ENCODE results near the gene MYO1D.

The MYO1D gene

GRCh38 chr17:32569171-32570080, 307.5 kb downstream of the MYO1D start:
- no peak for DNase-seq (ENCODE audit: low read depth)

- no peak for DNase-seq (ENCODE audit: low read depth)
These were observed 308.2 kb downstream of the MYO1D start for GRCh38 chr17:32568705-32569104.

DNA sequence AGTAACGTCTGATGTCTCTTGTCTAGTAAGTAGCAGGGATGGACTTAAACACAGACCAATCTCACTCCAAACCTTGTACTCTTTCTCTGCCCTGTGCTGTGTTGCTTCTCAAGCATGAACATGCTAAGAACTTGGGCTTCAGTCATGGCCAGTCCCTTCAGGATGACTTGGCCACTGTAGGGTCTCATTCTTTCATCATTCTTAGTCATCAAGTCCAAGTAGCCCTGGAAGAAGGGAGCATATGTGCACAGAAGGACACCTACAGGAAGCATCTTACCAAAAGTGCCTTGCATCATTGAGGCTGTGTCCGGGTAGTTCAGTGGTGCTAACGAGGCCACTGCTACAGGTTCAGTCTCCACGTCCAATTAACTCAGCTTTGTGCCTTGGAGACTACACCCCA, 309.4 kb downstream of the MYO1D start:
- no peak for DNase-seq (ENCODE audit: low read depth)

- DNase-seq (ENCODE audit: low read depth): no peak
These were observed 309.8 kb downstream of the MYO1D start for GRCh38 chr17:32567086-32567485.

- no peak for DNase-seq (ENCODE audit: low read depth)
These were observed 310.6 kb downstream of the MYO1D start for GRCh38 chr17:32566303-32566702.

- no peak for DNase-seq (ENCODE audit: low read depth)
These were observed 311.5 kb downstream of the MYO1D start for GRCh38 chr17:32565401-32565800.

GRCh38 chr17:32564325-32564724, 312.6 kb downstream of the MYO1D start:
- DNase-seq (ENCODE audit: low read depth): no peak

- DNase-seq (ENCODE audit: low read depth): no peak
These were observed 313.3 kb downstream of the MYO1D start for GRCh38 chr17:32563583-32563982.

DNA sequence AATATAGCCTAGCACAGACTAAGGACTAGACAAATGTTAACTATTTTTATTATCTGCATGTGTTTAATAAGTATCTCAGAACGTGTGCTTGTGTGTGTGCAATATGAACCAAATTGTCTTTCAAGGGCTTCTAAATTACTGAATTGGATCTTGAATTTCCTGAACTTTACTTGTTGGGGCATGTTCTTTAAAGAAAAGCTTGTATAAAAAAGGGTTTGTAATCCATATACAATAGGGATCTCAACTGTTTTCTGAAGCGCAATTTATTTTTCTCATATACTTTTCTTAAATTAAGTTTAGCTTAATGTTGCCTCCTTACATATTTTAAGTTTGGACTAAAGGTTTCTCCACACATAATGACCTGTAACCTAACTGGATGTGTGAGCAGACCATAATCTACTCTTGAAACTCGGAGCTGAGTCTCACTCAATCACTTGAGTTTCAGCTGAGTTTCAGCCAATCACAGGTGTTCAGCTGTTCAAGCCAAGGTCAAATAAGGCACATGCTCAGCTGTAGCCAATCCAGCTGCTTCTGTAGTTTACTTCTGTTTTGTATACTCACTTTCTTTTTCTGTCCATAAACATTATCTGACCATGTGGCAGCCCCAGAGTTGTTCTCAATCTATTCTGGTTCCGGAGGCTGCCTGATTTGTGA, 317.8 kb downstream of the MYO1D start:
- DNase-seq (ENCODE audit: low read depth): no peak

DNA sequence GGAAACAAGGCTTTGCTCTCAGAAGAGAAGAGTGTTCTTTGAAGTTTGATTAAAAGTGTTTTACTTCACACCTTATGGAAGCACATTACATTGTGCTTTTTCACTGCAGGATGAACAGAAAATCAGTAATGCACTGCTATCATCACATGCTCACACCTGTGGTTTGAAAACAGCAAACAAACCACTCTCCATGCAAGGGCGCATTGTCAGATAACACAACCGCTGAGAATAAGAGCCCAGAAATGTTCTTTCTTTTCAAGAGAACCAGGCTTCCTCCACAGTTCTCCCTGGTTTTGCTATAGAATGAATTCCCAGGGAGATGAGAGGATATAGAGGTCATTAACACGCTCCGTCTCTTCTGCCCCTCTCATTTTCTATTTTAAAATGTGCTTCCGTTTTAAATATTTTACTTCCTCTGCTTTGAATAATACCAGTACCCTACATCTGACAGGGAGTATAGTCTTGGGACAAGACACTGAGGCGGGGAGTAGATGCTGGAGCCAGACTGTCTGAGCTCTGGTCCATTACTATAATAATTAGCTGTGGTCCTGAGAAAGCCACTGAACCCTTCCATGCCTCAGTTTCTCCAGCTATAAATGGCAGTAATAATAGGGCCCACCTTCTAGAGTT, 318.5 kb downstream of the MYO1D start:
- DNase-seq (ENCODE audit: low read depth): no peak

GRCh38 chr17:32555611-32556310, 321.2 kb downstream of the MYO1D start:
- DNase-seq (ENCODE audit: low read depth): no peak

DNA sequence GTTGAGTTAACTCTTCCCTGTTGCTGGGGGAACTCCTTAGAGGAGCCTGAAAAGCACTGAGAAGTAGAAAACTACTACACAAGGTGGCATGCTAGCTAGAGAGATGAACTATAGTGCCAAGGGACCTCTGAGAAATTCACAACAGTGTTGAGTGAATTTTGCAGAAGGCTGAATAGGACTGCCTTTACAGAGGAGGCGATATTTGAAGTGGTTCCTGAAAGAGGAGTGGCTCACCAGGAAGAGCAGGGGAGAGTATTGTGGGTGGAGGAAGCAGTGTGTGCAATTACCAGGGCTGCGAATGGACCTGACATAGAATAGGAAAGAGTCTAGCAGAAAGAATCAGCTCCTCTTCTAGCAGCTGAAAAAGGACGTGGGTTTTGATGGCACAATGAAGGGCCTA, 323.8 kb downstream of the MYO1D start:
- DNase-seq (ENCODE audit: low read depth): no peak

- DNase-seq (ENCODE audit: low read depth): no peak
These were observed 324.6 kb downstream of the MYO1D start for GRCh38 chr17:32552280-32552679.

DNA sequence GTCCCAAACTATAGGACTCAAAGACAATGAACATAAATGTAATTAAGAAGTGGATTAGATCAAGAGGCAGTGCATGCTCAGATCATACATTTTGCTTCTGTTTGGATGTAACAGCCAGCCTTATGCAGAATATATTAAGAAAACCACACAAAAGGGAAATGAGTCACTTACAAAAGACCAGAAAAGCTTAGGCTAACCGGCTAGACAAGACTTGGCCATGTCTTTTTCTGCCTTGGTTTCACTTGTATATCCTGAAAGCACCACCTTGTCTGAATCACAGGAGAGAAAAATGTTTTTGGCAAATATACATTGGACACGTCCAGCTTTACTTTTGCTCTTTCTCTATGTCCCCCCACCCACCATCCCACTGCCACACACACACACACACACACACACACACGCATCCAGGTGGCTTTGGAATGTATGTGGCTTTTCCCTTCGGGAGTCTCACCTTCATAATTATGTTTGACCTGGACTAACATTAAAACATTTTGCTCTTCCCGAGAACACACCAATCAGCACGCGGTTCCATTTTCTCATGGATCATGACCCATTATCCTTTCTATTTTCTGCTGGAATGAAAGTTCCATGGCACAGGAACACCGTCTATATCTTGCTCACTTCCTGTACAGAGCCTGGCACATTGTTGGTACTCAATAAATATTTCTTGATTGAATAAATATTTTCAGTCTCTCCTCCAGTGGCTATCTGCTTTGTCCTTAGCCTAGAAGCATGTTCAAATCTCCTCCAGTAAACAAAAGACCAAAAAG, 325.6 kb downstream of the MYO1D start:
- no peak for DNase-seq (ENCODE audit: low read depth)

DNA sequence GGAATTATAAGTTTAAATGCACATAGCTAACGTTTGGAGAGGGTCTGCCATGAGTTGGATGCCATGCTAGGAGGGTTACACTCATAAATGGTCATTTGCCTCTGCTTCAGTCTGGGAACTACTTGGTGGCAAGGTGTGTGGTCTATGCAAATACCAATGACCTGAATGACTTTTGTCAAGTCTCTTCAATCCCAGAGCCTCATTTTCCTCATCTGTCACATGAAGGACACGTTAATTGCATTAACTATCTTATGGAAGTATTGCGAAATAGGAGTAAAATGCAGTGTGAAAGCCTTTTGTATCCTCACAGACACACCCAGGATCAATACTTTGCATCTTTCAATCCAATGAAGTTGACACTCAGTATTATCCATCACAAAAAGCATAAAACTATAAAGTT, 327.4 kb downstream of the MYO1D start:
- DNase-seq (ENCODE audit: low read depth): no peak

- DNase-seq (ENCODE audit: low read depth): no peak
These were observed 330.9 kb downstream of the MYO1D start for GRCh38 chr17:32546031-32546444.

- DNase-seq (ENCODE audit: low read depth): no peak
These were observed 334.7 kb downstream of the MYO1D start for GRCh38 chr17:32542186-32542585.

DNA sequence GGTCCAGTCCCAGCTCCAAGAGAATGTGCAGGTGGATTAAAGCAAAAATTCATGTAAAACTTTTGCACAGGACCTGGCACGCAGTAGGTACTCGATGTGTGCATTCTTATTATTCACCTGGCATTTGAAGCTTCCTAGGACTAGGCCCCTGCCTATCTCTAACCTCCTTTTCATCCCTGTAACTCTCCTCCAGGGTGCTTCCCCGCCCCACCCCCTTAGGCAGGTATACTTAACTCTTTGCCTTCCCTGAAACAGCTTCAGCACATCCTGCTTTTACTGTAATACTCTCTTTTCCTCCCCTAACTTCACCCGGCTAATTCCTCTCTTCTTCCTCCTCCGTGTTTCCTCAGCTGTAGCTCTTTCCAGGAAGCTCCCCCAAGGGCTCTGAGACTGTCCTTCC, 335.3 kb downstream of the MYO1D start:
- DNase-seq (ENCODE audit: low read depth): no peak

GRCh38 chr17:32536736-32537643, 339.9 kb downstream of the MYO1D start:
- DNase-seq (ENCODE audit: low read depth): no peak

DNA sequence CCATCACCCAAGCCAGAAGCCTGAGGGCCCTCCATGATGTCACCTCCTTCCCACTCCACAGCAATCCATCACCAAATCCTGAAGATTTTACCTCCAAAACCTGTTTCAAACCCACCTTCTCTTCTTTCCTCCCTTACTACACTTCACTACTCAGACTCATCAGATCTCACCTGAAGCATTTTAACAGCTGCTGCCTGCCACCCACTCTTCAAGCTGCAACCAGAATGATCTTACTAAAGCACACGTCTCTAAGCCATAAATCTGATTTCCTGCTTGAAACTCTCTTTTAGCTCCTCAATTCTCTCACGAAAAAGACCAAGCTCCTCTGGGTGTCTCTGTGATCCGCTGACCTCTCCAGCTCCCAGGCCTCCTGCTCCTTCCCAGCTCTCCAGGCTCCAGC, 343.6 kb downstream of the MYO1D start:
- DNase-seq (ENCODE audit: low read depth): no peak

DNA sequence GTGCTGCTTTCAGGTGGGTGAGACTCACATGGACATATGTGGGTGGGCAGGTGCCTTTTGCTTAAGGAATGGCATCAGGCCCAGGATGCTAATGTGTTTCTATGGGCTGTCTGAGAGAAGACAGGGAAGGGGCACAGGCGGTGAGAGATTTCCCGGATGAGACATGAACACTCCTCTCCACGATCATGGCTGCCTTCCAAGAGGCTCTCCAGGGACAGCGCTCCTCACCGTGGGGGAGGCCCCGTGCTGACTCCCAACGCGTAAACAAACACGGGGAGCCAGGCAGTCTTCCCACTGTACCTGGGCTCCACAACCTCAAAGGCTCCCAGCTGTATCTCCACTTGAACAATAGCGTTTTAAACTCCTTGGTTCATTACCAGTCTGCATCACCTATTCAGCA, 347.3 kb downstream of the MYO1D start:
- no peak for DNase-seq (ENCODE audit: low read depth)
